Right cardiac atrium (tissue), 5 donors: Measurements from ENCODE around the gene CNGB1. TPM values are rescaled to one million over a fixed set of nuclear protein-coding genes. Genes with fewer than 3 reads are reported as not detected.

Experiments
- ATAC-seq, 2 donors: fragments of 200-7000 bp; cut with Tn5 transposase; one replicate each; pipeline versions ENCODE4 v1.8.0 to v1.9.1; 2020; ENCODE audit warnings: moderate library complexity in 2 of 2, mild to moderate bottlenecking in 1 of 2
- DNase-seq, 3 donors: peaks; one replicate each; pipeline ENCODE4 v3.0.0-alpha.2; 2020
- H3K27ac ChIP-seq: one replicate; pipeline ENCODE4 v1.5.1; 2013; ENCODE audit warnings: mild to moderate bottlenecking, low read length, control low read depth, moderate library complexity
- H3K27me3 ChIP-seq: one replicate; pipeline ENCODE4 v1.6.1; 2013; ENCODE audit not compliant: control insufficient read depth, insufficient read depth
- H3K4me1 ChIP-seq: one replicate; pipeline ENCODE4 v1.6.1; 2013; ENCODE audit warnings: low read length; ENCODE audit not compliant: control insufficient read depth, insufficient read depth
- H3K4me3 ChIP-seq: one replicate; pipeline ENCODE4 v1.5.1; 2013; ENCODE audit warnings: low read length, control low read depth
- H3K9me3 ChIP-seq: one replicate; pipeline ENCODE4 v1.6.1; 2013; ENCODE audit warnings: low read length; ENCODE audit not compliant: control insufficient read depth
- WGBS: extraction: QIAGEN DNeasy Blood & Tissue Kit; methylation state at CpG from one replicate; pipeline ENCODE4 v1.1.7; 2013; 5-methylcytosine and 5-hydroxymethylcytosine counted together
- intact Hi-C, 4 donors: fragments of 100-400 bp; cut with DNase I; formaldehyde crosslinking; loops; one replicate each; pipeline versions ENCODE4 v1.11.0 to v1.14.0; 2022 to 2023
- polyA plus RNA-seq: library from polyadenylated mRNA; stranded (reverse); fragments of 200-250 nt; gene quantifications from one replicate; pipeline ENCODE4 v1.2.3, GENCODE V29; 2013
- total RNA-seq, 4 donors: library from RNA; stranded (reverse); fragmentation: NEBNext Ultra II Directional; extraction: Animal tissue kit (Norgen Biotek cat#: 25700); gene quantifications; one replicate each; pipeline ENCODE4 v1.2.1, GENCODE V29; 2021
- donor health status: healthy with polysubstance abuse.
- donor health status: DM: no; HTN: yes; CAD: no.
- donor health status: DM: no; HTN: no; CAD: no.
- donor health status: DM: no; HTN: yes; CAD: no; lungs with severe emphysema.
- donor health status: DM: yes; HTN: yes; CAD: no.

CNGB1 gene
- total and polyA plus RNA-seq, 5 donors, result not detected

DNA sequence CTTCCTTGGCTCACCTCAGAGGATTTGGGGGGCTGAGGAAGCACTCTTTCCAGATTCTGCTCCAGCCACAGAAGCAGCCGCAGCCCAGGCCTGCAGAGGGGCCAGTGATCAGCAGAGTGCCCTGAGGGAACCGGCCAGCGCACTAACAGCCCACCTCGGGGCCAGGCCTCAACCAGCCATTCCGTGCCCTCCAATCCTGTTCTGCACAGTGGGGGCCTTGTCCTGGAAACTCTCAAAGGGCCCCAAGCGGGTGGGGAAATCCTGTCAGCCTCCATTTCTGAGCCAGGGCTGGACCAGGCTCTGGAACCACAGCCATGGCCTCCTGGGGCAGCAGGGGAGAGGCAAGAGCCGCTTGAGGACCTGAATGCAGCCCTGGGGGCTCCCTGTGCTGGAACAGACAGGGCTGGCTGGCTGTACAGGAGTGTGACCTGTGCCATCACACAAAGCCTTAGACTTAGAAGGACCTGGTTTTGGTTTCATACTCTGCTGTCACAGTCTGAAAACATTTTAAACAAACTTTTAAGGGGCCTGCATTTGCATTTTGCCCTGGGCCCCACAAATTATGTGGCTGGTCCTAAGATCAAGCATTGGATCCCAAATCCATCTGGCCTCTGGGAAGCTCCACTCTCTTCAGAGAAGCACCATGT is 10.0 kb downstream of the CNGB1 start:
- 86% methylated on average over 7 of the region's 7 CpGs for WGBS
- ATAC-seq, result no peak

GRCh38 chr16:57960310-57960709 is 10.6 kb downstream of the CNGB1 start:
- intact Hi-C loops, result no loop called here
- H3K27ac ChIP-seq, result no peak overlapping the region
- ATAC-seq (no peak), DNase-seq (no peak)
- H3K27me3 ChIP-seq, result no peaks in the 10 kb centered on the region
- 84% methylated on average over 10 of the region's 10 CpGs for WGBS
- no peaks in the 10 kb centered on the region for H3K4me1 ChIP-seq
- H3K9me3 ChIP-seq, result no peaks in the 10 kb centered on the region
- H3K4me3 ChIP-seq, result no peak overlapping the region

More for the DNA sequence above, 10.0 kb downstream of the CNGB1 start:
- Histone ChIP-seq H3K4me1 (no peaks in the 10 kb centered on the region), H3K9me3 (no peaks in the 10 kb centered on the region), H3K27ac (no peak overlapping the region), H3K4me3 (no peak overlapping the region), H3K27me3 (no peaks in the 10 kb centered on the region)
- intact Hi-C loops, result no loop called here
- DNase-seq, result no peak

- no peaks in the 10 kb centered on the region for H3K27me3 ChIP-seq
- H3K27ac ChIP-seq, result no peak overlapping the region
- no peak overlapping the region for H3K4me3 ChIP-seq
- no peaks in the 10 kb centered on the region for H3K9me3 ChIP-seq
- H3K4me1 ChIP-seq, result no peaks in the 10 kb centered on the region
- DNase-seq (no peak), ATAC-seq (no peak)
- intact Hi-C loops, result no loop called here
- WGBS, result 78% methylated on average over 11 of the region's 11 CpGs
Observed at GRCh38 chr16:57959804-57960203, 11.1 kb downstream of the CNGB1 start.

DNA sequence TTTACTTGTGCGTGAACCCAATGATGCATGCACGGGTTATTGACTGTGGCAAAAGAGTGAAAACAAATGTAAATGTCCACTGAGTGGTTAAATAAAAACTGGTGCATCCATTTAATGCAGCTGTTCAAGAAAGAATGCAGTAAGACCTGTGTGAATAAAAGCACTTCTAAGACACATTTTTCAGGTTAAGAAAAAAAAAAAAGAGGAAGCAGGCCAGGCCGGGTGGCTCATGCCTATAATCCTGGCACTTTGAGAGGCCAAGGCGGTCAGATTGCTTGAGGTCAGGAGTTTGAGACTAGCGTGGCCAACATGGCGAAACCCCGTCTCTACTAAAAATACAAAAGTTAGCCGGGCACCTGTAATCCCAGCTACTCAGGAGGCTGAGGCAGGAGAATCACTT is 11.8 kb downstream of the CNGB1 start:
- no peaks in the 10 kb centered on the region for H3K27me3 ChIP-seq
- WGBS, result 81% methylated on average over 8 of the region's 8 CpGs
- DNase-seq, result no peak
- no peaks in the 10 kb centered on the region for H3K4me1 ChIP-seq
- no peaks in the 10 kb centered on the region for H3K9me3 ChIP-seq
- ATAC-seq, result no peak
- no peak overlapping the region for H3K27ac ChIP-seq
- H3K4me3 ChIP-seq, result no peak overlapping the region
- intact Hi-C loops, result no loop called here

GRCh38 chr16:57958544-57958943 is 12.4 kb downstream of the CNGB1 start:
- Histone ChIP-seq H3K4me3 (no peak overlapping the region), H3K27me3 (no peaks in the 10 kb centered on the region), H3K9me3 (no peaks in the 10 kb centered on the region), H3K4me1 (no peaks in the 10 kb centered on the region), H3K27ac (no peak overlapping the region)
- 67% methylated on average over 6 of the region's 6 CpGs for WGBS
- intact Hi-C loops, result no loop called here
- ATAC-seq (no peak), DNase-seq (no peak)

DNA sequence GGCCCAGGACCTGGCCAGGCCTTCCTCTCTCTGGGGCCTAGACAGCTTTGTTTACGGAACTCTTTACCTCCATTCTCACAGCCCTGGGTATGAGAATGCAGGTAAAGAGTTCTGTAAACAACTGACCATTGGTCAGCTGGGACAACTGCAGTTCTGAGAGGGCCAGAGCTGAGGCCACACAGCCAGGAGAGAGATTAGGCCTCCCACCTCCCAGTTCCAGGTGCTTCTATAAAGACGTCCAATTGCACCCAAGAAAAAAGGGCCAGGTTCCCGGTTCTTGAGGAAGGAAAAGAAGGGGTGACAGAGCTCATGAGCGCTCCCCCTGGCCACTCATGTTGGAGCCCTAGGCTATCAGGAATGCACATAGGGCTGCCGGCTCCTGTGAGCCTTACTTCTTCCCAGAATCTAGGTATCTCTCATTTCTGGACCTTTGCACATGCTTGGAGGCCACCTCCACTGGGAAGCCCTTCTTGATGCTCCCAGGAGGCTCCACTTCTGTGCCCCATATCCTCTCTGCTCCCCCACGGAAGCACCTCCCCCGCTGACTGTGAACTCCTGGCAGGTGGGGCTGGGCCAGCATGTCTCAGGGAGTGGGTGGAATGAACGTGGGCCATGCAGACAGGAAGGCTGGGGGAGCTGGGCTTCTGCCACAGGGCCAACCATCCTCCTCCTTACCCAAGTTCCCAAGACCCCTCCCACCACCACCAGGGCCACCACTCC is 13.1 kb downstream of the CNGB1 start:
- WGBS, result 77% methylated on average over 8 of the region's 8 CpGs
- no peak for DNase-seq
- ATAC-seq, result no peak
- H3K4me3 ChIP-seq, result no peak overlapping the region
- no peak overlapping the region for H3K27ac ChIP-seq
- H3K27me3 ChIP-seq, result no peaks in the 10 kb centered on the region
- no peaks in the 10 kb centered on the region for H3K4me1 ChIP-seq
- no peaks in the 10 kb centered on the region for H3K9me3 ChIP-seq
- intact Hi-C loops, result no loop called here

DNA sequence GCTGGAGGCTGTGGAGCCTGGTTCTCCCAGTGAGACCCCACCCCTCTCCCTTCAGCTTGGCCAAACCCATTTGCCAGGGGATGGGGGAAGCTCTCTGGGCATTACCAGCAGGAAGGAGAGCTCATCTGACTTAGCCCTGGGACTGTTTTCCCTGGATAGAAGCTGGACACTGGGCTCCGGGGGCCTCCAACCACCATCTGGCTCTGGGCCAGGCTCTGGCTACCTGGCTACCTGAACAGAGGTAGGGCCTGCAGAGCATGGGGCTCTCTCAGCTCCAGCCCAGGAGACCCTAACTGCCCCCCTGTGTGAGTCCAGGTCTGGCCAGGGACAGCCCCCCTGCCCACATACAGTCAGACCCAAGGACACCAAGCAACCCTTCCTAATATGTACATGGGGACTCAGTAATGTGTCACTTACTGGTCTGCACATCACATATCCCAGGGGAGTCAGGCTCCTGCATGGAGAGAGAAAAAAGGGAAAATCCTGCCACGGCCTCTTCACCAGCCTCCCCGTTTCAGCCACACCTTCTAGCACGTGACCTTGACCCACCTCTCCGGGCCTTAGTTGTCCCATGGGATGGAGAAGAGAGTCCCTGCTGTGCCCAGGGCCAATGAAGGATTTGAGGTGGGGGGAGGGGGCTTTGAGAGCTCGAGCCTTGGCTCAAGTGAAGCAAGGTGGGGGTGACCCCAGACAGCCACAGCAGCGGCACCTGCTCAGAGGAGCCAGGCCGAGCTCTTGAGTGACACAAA is 13.8 kb downstream of the CNGB1 start:
- 72% methylated on average over 8 of the region's 8 CpGs for WGBS
- Histone ChIP-seq H3K4me1 (no peaks in the 10 kb centered on the region), H3K4me3 (no peak overlapping the region), H3K27ac (no peak overlapping the region), H3K9me3 (no peaks in the 10 kb centered on the region), H3K27me3 (no peaks in the 10 kb centered on the region)
- intact Hi-C loops, result no loop called here
- DNase-seq (no peak), ATAC-seq (no peak)

- DNase-seq, result no peak
- H3K27ac ChIP-seq, result no peak overlapping the region
- H3K4me1 ChIP-seq, result no peaks in the 10 kb centered on the region
- 84% methylated on average over 8 of the region's 8 CpGs for WGBS
- H3K9me3 ChIP-seq, result no peaks in the 10 kb centered on the region
- H3K4me3 ChIP-seq, result no peak overlapping the region
- intact Hi-C loops, result no loop called here
- ATAC-seq, result no peak
- H3K27me3 ChIP-seq, result no peaks in the 10 kb centered on the region
Observed at GRCh38 chr16:57956270-57956808, 14.6 kb downstream of the CNGB1 start.

DNA sequence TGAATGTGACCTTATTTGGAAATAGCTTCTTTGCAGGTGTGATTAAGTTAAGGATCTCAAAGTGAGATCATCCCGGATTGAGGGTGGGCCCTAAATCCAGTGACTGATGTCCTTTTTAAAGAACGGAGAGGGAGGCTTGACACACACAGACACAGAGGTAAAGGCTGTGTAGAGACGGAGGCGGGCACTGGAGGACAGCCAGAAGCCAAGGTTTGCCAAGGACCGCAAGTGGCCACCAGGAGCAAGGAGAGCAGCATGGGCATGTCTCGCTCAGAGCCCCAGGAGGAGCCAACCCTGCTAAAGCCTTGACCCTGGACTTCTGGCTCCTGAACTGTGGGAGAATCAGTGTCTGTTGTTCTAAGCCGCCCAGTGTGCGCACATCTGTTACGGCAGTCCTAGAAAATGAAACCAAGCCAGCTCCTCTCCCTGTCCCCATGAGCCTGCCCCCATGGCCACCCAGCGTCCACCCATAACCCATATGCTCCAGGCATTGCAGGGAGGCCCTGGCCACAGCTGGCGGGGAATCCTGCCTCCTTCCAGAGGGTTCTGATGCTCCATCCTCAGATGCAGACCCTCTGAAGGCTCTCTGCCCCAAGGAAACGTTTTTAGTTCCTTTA is 15.2 kb downstream of the CNGB1 start:
- Histone ChIP-seq H3K27me3 (no peaks in the 10 kb centered on the region), H3K27ac (no peak overlapping the region), H3K9me3 (no peaks in the 10 kb centered on the region), H3K4me3 (no peak overlapping the region), H3K4me1 (no peaks in the 10 kb centered on the region)
- intact Hi-C loops, result no loop called here
- 72% methylated on average over 12 of the region's 12 CpGs for WGBS
- DNase-seq, result no peak
- no peak for ATAC-seq

DNA sequence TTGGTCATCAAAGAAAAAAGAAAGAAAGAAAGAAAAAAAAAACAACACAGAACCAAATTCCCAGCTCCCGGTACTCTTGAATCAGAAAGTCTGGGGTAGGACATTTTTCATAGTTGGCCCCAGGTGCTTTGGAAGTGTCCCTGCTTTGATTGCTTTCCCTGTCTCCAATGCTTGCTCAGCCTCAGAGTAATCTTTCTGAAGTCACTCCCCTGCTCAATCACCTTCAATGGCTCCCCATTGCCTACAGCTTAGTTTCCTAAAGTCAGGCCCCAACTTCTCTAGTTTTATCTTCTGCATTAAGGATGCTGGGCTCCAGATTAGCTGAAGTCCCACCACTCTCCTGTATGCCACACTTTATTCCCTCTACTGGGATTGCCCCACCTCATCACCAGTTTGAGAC is 17.1 kb downstream of the CNGB1 start:
- H3K4me3 ChIP-seq, result no peak overlapping the region
- intact Hi-C loops, result no loop called here
- H3K27me3 ChIP-seq, result no peaks in the 10 kb centered on the region
- DNase-seq (no peak), ATAC-seq (no peak)
- H3K27ac ChIP-seq, result no peak overlapping the region
- H3K4me1 ChIP-seq, result no peaks in the 10 kb centered on the region
- 93% methylated on average over 1 of the region's 1 CpG for WGBS
- H3K9me3 ChIP-seq, result no peaks in the 10 kb centered on the region

- Histone ChIP-seq H3K27me3 (no peaks in the 10 kb centered on the region), H3K4me3 (no peak overlapping the region), H3K9me3 (no peaks in the 10 kb centered on the region), H3K4me1 (no peaks in the 10 kb centered on the region), H3K27ac (no peak overlapping the region)
- DNase-seq (no peak), ATAC-seq (no peak)
- WGBS, result 87% methylated on average over 9 of the region's 9 CpGs
- intact Hi-C loops, result no loop called here
Observed at GRCh38 chr16:57952909-57953308, 18.0 kb downstream of the CNGB1 start.
